Keratinocyte (primary cell): Measurements from ENCODE around the gene ITPR1. TPM values are rescaled to one million over a fixed set of nuclear protein-coding genes. Genes with fewer than 3 reads are reported as not detected.

Source experiments
- DNase-seq: peaks from one replicate; pipeline ENCODE4 v3.0.0-alpha.2; 2011; ENCODE audit warnings: low read depth, missing footprints, low spot score
- FAIRE-seq: peaks from 2 replicates; lab custom pipeline; 2011; peaks lifted over from hg19 to GRCh38; lab: Jason Lieb, UNC
- H2AFZ ChIP-seq: 2 replicates; pipeline ENCODE4 v1.6.0; 2012; ENCODE audit warnings: low read length, control low read depth, inconsistent platforms; ENCODE audit not compliant: control insufficient read depth
- H3K27ac ChIP-seq: 2 replicates; pipeline ENCODE4 v1.5.1; 2011; ENCODE audit warnings: low read length; ENCODE audit not compliant: control insufficient read depth, insufficient read depth
- H3K27me3 ChIP-seq: 3 replicates; pipeline ENCODE4 v1.6.0; 2011; ENCODE audit warnings: low read length; ENCODE audit not compliant: control insufficient read depth, insufficient read depth; ENCODE audit errors: extremely low read depth
- H3K36me3 ChIP-seq, 2 experiments: 2 replicates in 1 of 2; 3 replicates in 1 of 2; pipeline ENCODE4 v1.5.1; 2011; ENCODE audit warnings: low read length in 2 of 2, mild to moderate bottlenecking in 1 of 2; ENCODE audit not compliant: control insufficient read depth in 2 of 2, insufficient read depth in 2 of 2; ENCODE audit errors: extremely low read depth in 1 of 2
- H3K4me1 ChIP-seq: 3 replicates; pipeline ENCODE4 v1.5.1; 2011; ENCODE audit warnings: low read length; ENCODE audit not compliant: control insufficient read depth, insufficient read depth; ENCODE audit errors: extremely low read depth
- H3K4me2 ChIP-seq: 3 replicates; pipeline ENCODE4 v1.6.0; 2011; ENCODE audit warnings: low read depth, low read length; ENCODE audit not compliant: control insufficient read depth, insufficient read depth; ENCODE audit errors: extremely low read depth
- H3K4me3 ChIP-seq, 3 experiments: fragments of 200-600 bp in 1 of 3; sonication (generic) in 1 of 3; 2 replicates in 2 of 3; 3 replicates in 1 of 3; pipeline ENCODE4 v1.5.1; 2011 to 2016; ENCODE audit warnings: low read length in 3 of 3, mild to moderate bottlenecking in 3 of 3, control low read depth in 2 of 3, inconsistent platforms in 1 of 3, low read depth in 1 of 3, mixed read lengths in 1 of 3, mixed run types in 1 of 3, moderate library complexity in 1 of 3; ENCODE audit not compliant: control insufficient read depth in 2 of 3, insufficient read depth in 2 of 3; ENCODE audit errors: extremely low read depth in 1 of 3
- H3K79me2 ChIP-seq: 2 replicates; pipeline ENCODE4 v1.6.0; 2012; ENCODE audit warnings: low read length; ENCODE audit not compliant: control insufficient read depth, insufficient read depth
- H3K9ac ChIP-seq: 3 replicates; pipeline ENCODE4 v1.6.0; 2011; ENCODE audit warnings: low read length; ENCODE audit not compliant: control insufficient read depth, insufficient read depth; ENCODE audit errors: extremely low read depth
- H3K9me1 ChIP-seq: 3 replicates; pipeline ENCODE4 v1.6.0; 2011; ENCODE audit warnings: low read length; ENCODE audit not compliant: control insufficient read depth, insufficient read depth; ENCODE audit errors: extremely low read depth
- H3K9me3 ChIP-seq: 2 replicates; pipeline ENCODE4 v1.5.1; 2012; ENCODE audit warnings: low read depth, low read length; ENCODE audit not compliant: control insufficient read depth
- H4K20me1 ChIP-seq: 3 replicates; pipeline ENCODE4 v1.6.0; 2011; ENCODE audit warnings: low read length; ENCODE audit not compliant: control insufficient read depth, insufficient read depth; ENCODE audit errors: extremely low read depth
- EZH2 ChIP-seq: IDR thresholded peaks from one replicate; pipeline ENCODE4 v1.6.1; 2012; ENCODE audit warnings: inconsistent platforms, mild to moderate bottlenecking, low read length, moderate library complexity
- dilution Hi-C: fragments of 300-500 bp; cut with MboI; formaldehyde crosslinking; loops from one replicate; pipeline ENCODE4 v1.7.0; 2020; ENCODE audit warnings: low sequenced_read_pairs; ENCODE audit not compliant: extremely low pct_ligation_motif_present
- polyA plus RNA-seq, 5 experiments: library from polyadenylated mRNA; depleted of rRNA in 3 of 5; stranded (reverse) in 3 of 5; stranded (forward) in 1 of 5; unstranded in 1 of 5; fragments of >200 nt; gene quantifications; 1 replicate in 1 of 5; 2 replicates in 3 of 5; 3 replicates in 1 of 5; pipeline versions ENCODE4 v1.2.1 to v1.2.3, GENCODE V29; 2011 to 2012; ENCODE audit warnings: missing spikeins in 2 of 5, low read depth in 1 of 5, low replicate concordance in 1 of 5
- TF ChIP-seq, protein P1 (sequence below), 3 experiments: IDR thresholded peaks in 1 of 3; conservative IDR thresholded peaks in 1 of 3; optimal IDR thresholded peaks in 1 of 3; 2 replicates in 2 of 3; 3 replicates in 1 of 3; pipeline versions ENCODE3 to v1.5.1; 2011; ENCODE audit warnings: low read length in 3 of 3, mild to moderate bottlenecking in 3 of 3, moderate library complexity in 2 of 3, control low read depth in 1 of 3, inconsistent platforms in 1 of 3; ENCODE audit not compliant: insufficient read depth in 2 of 3; ENCODE audit errors: extremely low read depth in 1 of 3

The ITPR1 gene
- polyA plus RNA-seq, 1 donor (not counting 4 experiments of a cell fraction or from before 2014, with no cell fraction given): 3.5 TPM

DNA sequence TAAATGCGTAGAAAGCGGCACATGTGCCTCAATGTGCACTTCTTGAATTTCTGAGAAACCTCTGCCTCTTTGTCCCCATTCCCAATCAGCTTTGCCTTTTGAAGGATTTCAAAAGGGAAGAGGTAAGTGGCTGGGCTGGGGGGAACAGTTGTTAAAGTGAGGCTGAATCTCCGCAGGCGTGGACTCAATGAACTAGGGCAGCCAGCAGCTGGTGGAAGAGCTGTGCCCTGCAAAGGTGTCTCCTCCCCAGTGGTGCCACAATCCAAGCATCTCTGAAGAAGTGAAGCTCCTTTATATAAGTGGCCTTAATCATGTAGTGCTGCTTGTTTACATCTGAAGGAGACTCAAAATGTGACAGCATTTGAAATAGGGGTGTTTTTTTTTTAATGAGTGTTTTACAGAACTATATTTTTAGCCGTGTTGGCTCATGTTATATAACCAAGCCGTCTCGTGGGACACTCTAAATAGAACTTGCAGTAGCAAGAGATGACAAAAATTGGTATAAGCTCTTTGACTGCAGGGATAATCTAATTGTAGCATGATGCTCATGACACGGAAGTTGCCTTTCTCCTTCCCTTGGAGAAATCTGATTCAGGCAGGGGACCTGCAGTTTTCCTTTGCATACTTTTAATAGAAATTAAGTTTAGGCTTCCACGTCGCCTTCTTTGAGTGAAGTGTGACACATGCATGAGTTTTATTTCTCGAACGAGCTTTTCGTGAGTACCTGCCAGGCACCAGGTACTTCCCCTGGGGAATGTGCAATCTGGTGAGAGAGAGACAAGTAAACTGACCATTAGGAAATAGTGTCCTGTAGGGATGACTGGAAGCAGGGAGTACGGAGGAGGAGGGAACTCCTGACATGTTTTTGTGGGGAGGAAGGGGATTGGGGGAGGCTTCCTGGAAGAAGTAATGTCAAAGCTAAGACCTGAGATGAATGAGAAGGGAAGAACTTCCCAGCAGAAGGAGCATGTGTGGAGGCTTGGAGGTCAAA lies 306.4 kb downstream of the ITPR1 start:
- H3K9me1 ChIP-seq: no peaks in the 10 kb centered on the region
- H3K9me3 ChIP-seq: no peaks in the 10 kb centered on the region
- no peak overlapping the region for H3K9ac ChIP-seq
- H3K4me1 ChIP-seq: no peaks in the 10 kb centered on the region
- no peaks in the 10 kb centered on the region for H4K20me1 ChIP-seq
- H2AFZ ChIP-seq: no peak overlapping the region
- no peaks in the 10 kb centered on the region for H3K36me3 ChIP-seq
- no peak overlapping the region for H3K4me2 ChIP-seq
- dilution Hi-C loops: no loop called here
- no peaks in the 10 kb centered on the region for H3K27me3 ChIP-seq
- no peaks in the 10 kb centered on the region for H3K79me2 ChIP-seq
- DNase-seq (no peak), FAIRE-seq (no peak)
- no peak overlapping the region for H3K4me3 ChIP-seq
- TF ChIP-seq EZH2: no peak
- TF ChIP-seq, protein P1, sequence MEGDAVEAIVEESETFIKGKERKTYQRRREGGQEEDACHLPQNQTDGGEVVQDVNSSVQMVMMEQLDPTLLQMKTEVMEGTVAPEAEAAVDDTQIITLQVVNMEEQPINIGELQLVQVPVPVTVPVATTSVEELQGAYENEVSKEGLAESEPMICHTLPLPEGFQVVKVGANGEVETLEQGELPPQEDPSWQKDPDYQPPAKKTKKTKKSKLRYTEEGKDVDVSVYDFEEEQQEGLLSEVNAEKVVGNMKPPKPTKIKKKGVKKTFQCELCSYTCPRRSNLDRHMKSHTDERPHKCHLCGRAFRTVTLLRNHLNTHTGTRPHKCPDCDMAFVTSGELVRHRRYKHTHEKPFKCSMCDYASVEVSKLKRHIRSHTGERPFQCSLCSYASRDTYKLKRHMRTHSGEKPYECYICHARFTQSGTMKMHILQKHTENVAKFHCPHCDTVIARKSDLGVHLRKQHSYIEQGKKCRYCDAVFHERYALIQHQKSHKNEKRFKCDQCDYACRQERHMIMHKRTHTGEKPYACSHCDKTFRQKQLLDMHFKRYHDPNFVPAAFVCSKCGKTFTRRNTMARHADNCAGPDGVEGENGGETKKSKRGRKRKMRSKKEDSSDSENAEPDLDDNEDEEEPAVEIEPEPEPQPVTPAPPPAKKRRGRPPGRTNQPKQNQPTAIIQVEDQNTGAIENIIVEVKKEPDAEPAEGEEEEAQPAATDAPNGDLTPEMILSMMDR (optimal IDR thresholded peaks at IDR 0.05 in 1 of 3, IDR thresholded peaks at IDR 0.05 in 1 of 3, conservative IDR thresholded peaks at IDR 0.05 in 1 of 3; ENCODE audit: extremely low read depth in 1 of 3, insufficient read depth in 2 of 3, low read length in 3 of 3): no peak
- no peak overlapping the region for H3K27ac ChIP-seq

DNA sequence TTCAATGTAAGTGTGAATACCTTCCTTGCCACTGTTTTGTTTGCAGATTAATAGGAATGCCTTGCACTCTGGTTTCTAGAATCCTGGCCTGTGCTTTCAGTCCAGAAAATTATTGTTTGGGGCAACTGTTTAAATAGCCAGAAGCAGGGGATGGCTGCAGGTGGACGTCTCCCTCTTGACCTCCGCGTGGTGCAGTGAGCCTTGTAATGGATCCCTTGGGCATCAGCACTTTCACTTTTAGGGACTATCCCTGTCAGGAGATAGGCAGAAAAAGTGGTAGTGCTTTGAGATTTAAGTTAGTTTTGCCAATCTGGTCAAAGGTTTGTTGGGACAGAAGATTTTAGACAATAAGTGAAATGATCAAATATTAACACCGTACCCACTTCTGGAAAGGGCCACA lies 307.4 kb downstream of the ITPR1 start:
- H3K79me2 ChIP-seq: no peaks in the 10 kb centered on the region
- no peaks in the 10 kb centered on the region for H3K9me3 ChIP-seq
- H3K4me1 ChIP-seq: no peaks in the 10 kb centered on the region
- H3K4me3 ChIP-seq: no peak overlapping the region
- TF ChIP-seq, protein P1 (optimal IDR thresholded peaks at IDR 0.05 in 1 of 3, IDR thresholded peaks at IDR 0.05 in 1 of 3, conservative IDR thresholded peaks at IDR 0.05 in 1 of 3; ENCODE audit: extremely low read depth in 1 of 3, insufficient read depth in 2 of 3, low read length in 3 of 3): no peak
- no peak for TF ChIP-seq EZH2
- H3K36me3 ChIP-seq: no peaks in the 10 kb centered on the region
- H2AFZ ChIP-seq: no peak overlapping the region
- no peak overlapping the region for H3K9ac ChIP-seq
- no peaks in the 10 kb centered on the region for H4K20me1 ChIP-seq
- dilution Hi-C loops: no loop called here
- DNase-seq: no peak
- H3K27me3 ChIP-seq: no peaks in the 10 kb centered on the region
- no peak overlapping the region for H3K4me2 ChIP-seq
- H3K27ac ChIP-seq: no peak overlapping the region
- FAIRE-seq: no peak
- no peaks in the 10 kb centered on the region for H3K9me1 ChIP-seq
